SK-N-MC (cell line): ENCODE results near the gene OR52E8.

Source experiments
- EZH2 ChIP-seq: fragments of 200-600 bp; sonication (generic); IDR thresholded peaks from one replicate; pipeline ENCODE4 v1.6.1; 2017; ENCODE audit warnings: antibody characterized with exemption
- FOXP2 ChIP-seq: optimal IDR thresholded peaks from 2 replicates; pipeline ENCODE3; 2011; ENCODE audit warnings: mild to moderate bottlenecking, moderate library complexity; ENCODE audit not compliant: insufficient read depth; ENCODE audit errors: extremely low read length, control extremely low read depth
- POLR2AphosphoS5 ChIP-seq: IDR thresholded peaks from 2 replicates; pipeline ENCODE4 v1.6.1; 2012; ENCODE audit warnings: mild to moderate bottlenecking, low read depth, low read length, borderline replicate concordance

- no peak for TF ChIP-seq POLR2AphosphoS5
- TF ChIP-seq EZH2, result no peak
- TF ChIP-seq FOXP2, result no peak
Observed at GRCh38 chr11:5887172-5887571, 29.7 kb upstream of the OR52E8 start.
